Prostate gland (tissue), 2 donors: Measurements from ENCODE around the gene LPP. TPM values are rescaled to one million over a fixed set of nuclear protein-coding genes. Genes with fewer than 3 reads are reported as not detected.
A peak's percentile ranks its signal among the peaks of the same experiment; 100 is the strongest.

Experiments
- DNase-seq: peaks from one replicate; pipeline ENCODE4 v3.0.0-alpha.2; 2019; ENCODE audit warnings: low spot score
- H3K27ac ChIP-seq, 2 donors: fragments of 200-600 bp; sonication (generic); 2 replicates each; pipeline ENCODE4 v1.5.1; 2017 to 2019
- H3K27me3 ChIP-seq: fragments of 200-600 bp; sonication (generic); replicated peaks from 2 replicates; pipeline ENCODE4 v1.5.1; 2019; ENCODE audit not compliant: insufficient read depth
- H3K36me3 ChIP-seq, 2 donors: fragments of 200-600 bp; sonication (generic); 1 replicate in 1 of 2; 2 replicates in 1 of 2; pipeline versions ENCODE4 v1.5.1 to v1.8.1; 2017 to 2019
- H3K4me1 ChIP-seq: fragments of 200-600 bp; sonication (generic); replicated peaks from 2 replicates; pipeline ENCODE4 v1.5.1; 2019
- H3K4me3 ChIP-seq, 2 donors: fragments of 200-600 bp; sonication (generic); 2 replicates each; pipeline ENCODE4 v1.5.1; 2017 to 2019
- H3K9me3 ChIP-seq: fragments of 200-600 bp; sonication (generic); 2 replicates; pipeline ENCODE4 v1.5.1; 2017
- POLR2A ChIP-seq: fragments of 450-650 bp; IDR thresholded peaks from one replicate; pipeline ENCODE4 v1.6.1; 2016; ENCODE audit warnings: antibody characterized with exemption, mild to moderate bottlenecking
- POLR2AphosphoS5 ChIP-seq: sonication (generic); formaldehyde crosslinking; IDR thresholded peaks from one replicate; pipeline ENCODE4 v1.6.1; 2017; ENCODE audit warnings: antibody characterized with exemption
- WGBS: methylation state at CpG from one replicate; pipeline ENCODE4 v1.1.5; 2018; 5-methylcytosine and 5-hydroxymethylcytosine counted together
- intact Hi-C: fragments of 100-400 bp; cut with DNase I; formaldehyde crosslinking; loops from one replicate; pipeline ENCODE4 v1.14.2; 2022
- total RNA-seq, 2 donors: library from RNA; depleted of rRNA; stranded (reverse); fragments of >200 nt; gene quantifications; one replicate each; pipeline ENCODE4 v1.1.0, GENCODE V29; 2016
- TF ChIP-seq, protein P1 (sequence below), 4 experiments: fragments of 200-600 bp in 2 of 4; fragments of 450-650 bp in 2 of 4; sonication (generic) in 2 of 4; IDR thresholded peaks; 1 replicate in 3 of 4; 2 replicates in 1 of 4; pipeline ENCODE4 v1.5.1; 2016 to 2019; ENCODE audit warnings: antibody characterized with exemption in 4 of 4, mild to moderate bottlenecking in 2 of 4, moderate library complexity in 2 of 4

LPP gene
- total RNA-seq, 2 donors from 2014 or later: 219 to 248 TPM

DNA sequence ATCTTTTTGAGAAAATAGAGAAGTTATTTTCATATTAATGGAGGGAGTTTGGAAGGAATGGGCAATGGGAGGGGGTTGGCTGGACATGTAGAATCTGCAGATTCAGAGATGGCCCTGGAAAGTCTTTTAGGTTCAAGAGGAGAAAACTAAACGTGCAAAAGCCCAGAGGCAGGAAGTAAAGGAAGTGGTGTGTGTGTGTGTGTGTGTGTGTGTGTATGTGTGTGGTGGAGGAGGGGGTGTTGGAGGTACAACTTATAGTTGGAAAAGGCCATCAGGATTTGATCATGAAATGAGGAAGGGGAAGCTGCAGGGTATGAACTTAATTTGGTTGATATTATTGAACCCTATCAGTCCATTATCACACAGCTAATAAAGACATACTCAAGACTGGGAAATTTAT is 5.6 kb upstream of the LPP start:
- no peak overlapping the region for H3K4me3 ChIP-seq
- H3K9me3 ChIP-seq: no peaks in the 10 kb centered on the region
- no peaks in the 10 kb centered on the region for H3K36me3 ChIP-seq
- no peak for TF ChIP-seq POLR2A
- intact Hi-C loops: no loop called here
- no peak overlapping the region for H3K27ac ChIP-seq
- WGBS: 65% methylated on average over 1 of the region's 1 CpG
- H3K4me1 ChIP-seq: no peaks in the 10 kb centered on the region
- no peak for DNase-seq
- no peaks in the 10 kb centered on the region for H3K27me3 ChIP-seq

DNA sequence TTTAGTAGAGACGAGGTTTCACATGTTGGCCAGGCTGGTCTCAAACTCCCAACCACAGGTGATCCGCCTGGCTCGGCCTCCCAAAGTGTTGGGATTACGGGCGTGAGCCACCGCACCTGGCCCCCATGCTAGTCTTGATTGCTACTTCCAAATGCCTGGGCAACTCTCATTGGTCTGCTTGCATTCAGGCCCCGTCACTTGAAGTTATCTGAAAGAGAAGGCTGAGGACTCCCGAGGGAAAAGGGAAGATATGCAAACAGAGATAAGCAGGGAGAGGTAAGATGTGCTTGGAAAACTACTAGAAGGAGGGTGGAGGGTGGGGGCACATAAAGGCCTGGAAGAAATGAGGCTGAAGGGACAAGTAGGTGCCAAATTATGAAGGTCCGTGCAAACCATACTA is 4.4 kb upstream of the LPP start:
- H3K27ac ChIP-seq: no peak overlapping the region
- no peak overlapping the region for H3K4me3 ChIP-seq
- DNase-seq: no peak

DNA sequence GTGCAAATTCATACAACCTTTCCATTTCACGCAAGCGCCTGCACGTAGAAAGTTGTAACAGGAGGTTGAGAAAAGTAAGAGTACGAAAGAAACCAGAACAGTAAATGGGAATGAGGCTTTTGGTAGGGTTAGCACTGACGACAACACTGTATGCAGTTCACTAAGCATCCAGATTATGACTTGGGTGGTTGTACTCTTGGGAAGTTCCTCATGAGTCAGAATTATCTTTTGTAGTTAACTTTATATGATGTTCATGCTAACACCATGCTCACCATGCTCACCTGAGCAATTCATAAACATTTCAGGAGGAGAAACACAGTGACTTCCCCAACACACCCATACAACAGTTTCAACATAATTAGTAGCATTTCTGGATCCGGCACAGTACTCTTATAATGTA is 3.0 kb upstream of the LPP start:
- Histone ChIP-seq H3K4me3 (no peak overlapping the region), H3K27ac (no peak overlapping the region), H3K4me1 (peaks cover under 1% of the 10 kb centered on the region), H3K9me3 (no peaks in the 10 kb centered on the region), H3K36me3 (no peaks in the 10 kb centered on the region), H3K27me3 (no peaks in the 10 kb centered on the region)
- WGBS: 96% methylated on average over 6 of the region's 6 CpGs
- TF ChIP-seq POLR2A (no peak), POLR2AphosphoS5 (no peak)
- TF ChIP-seq, protein P1, sequence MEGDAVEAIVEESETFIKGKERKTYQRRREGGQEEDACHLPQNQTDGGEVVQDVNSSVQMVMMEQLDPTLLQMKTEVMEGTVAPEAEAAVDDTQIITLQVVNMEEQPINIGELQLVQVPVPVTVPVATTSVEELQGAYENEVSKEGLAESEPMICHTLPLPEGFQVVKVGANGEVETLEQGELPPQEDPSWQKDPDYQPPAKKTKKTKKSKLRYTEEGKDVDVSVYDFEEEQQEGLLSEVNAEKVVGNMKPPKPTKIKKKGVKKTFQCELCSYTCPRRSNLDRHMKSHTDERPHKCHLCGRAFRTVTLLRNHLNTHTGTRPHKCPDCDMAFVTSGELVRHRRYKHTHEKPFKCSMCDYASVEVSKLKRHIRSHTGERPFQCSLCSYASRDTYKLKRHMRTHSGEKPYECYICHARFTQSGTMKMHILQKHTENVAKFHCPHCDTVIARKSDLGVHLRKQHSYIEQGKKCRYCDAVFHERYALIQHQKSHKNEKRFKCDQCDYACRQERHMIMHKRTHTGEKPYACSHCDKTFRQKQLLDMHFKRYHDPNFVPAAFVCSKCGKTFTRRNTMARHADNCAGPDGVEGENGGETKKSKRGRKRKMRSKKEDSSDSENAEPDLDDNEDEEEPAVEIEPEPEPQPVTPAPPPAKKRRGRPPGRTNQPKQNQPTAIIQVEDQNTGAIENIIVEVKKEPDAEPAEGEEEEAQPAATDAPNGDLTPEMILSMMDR (IDR thresholded peaks at IDR 0.05): no peak
- no peak for DNase-seq
- intact Hi-C loops: loop anchor here (5.0 kb wide), 1 partner anchor 796 kb away; no protein-coding TSS in a partner anchor

More for the DNA sequence above, 4.4 kb upstream of the LPP start:
- no peaks in the 10 kb centered on the region for H3K36me3 ChIP-seq
- no peaks in the 10 kb centered on the region for H3K9me3 ChIP-seq
- intact Hi-C loops: no loop called here
- no peak for TF ChIP-seq POLR2A
- TF ChIP-seq POLR2AphosphoS5: no peak
- TF ChIP-seq, protein P1 (IDR thresholded peaks at IDR 0.05): no peak
- no peaks in the 10 kb centered on the region for H3K27me3 ChIP-seq
- 88% methylated on average over 9 of the region's 9 CpGs for WGBS
- H3K4me1 ChIP-seq: no peaks in the 10 kb centered on the region

DNA sequence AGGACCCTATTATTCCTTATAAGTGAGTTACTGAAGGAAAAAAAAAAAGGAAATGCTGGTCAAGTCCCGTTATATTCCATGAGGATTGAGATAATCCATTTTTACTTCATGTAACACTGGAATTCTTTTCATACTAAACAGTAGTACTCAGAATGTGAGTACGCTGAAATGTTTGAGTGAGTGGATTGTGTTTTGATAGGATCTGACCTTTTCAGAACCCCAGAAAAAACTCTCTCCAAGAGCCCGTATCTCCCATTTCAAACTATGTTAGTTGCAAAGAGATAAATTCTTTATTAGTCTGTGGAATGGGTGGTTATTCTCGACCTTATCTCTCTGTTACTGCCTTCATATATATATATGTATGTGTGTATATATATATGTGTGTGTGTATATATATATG is 2.5 kb upstream of the LPP start:
- Histone ChIP-seq H3K27ac (no peak overlapping the region), H3K4me1 (peaks cover 5% of the 10 kb centered on the region), H3K9me3 (no peaks in the 10 kb centered on the region), H3K36me3 (no peaks in the 10 kb centered on the region), H3K4me3 (no peak overlapping the region), H3K27me3 (no peaks in the 10 kb centered on the region)
- WGBS: 85% methylated on average over 4 of the region's 4 CpGs
- no peak for TF ChIP-seq POLR2A
- TF ChIP-seq, protein P1 (IDR thresholded peaks at IDR 0.05): no peak
- TF ChIP-seq POLR2AphosphoS5: no peak
- intact Hi-C loops: loop anchor here (5.0 kb wide), 1 partner anchor 796 kb away; no protein-coding TSS in a partner anchor
- no peak for DNase-seq

DNA sequence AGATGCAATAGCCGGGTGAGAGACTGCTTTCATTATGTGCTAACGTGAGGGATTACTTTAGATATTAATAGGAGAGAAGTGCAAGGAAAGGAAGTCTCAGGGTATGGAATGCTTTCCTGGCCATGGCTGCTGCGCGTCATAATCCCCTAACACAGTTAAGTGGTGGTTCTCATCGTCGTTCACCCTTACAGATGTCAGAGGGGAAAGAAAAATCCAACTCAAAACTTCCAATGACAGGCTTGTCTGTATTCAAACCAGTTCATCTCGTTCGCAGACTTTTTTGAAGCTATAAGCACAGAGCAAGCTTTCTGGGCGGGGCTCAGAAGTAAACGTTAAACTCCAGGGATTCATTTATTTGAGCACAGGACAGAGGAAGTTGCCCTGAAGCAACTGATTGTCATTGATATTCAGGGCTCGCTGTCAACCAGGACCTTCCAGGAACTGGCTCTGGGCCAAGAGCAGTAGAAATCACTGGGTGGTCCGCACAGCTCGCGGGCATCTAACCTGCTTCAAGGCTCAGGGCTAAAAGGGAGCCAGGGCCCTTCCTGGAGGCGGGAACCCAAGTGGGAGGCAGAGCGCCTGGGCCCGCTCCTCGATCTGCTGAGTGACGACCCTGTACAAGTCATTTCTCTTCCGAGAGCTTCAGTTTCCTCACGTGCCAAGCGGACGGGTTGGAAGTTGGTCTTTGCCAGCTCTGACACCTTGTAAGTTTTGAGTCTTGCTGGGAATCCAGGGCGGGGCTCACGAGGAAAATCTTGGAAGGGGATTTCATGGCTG is 1.1 kb upstream of the LPP start:
- Histone ChIP-seq H3K4me1 (peaks cover 5% of the 10 kb centered on the region), H3K36me3 (no peaks in the 10 kb centered on the region), H3K9me3 (no peaks in the 10 kb centered on the region), H3K4me3 (peak overlapping the region; percentile 59 to 81), H3K27me3 (no peaks in the 10 kb centered on the region), H3K27ac (peak overlapping the region; percentile 91 to 93)
- peak; percentile 80 for DNase-seq
- TF ChIP-seq, protein P1 (IDR thresholded peaks at IDR 0.05): no peak
- TF ChIP-seq POLR2AphosphoS5: peak; percentile 63
- WGBS: 11% methylated on average over 25 of the region's 25 CpGs
- intact Hi-C loops: loop anchor here (5.0 kb wide), 1 partner anchor 794 kb away; no protein-coding TSS in a partner anchor
